ENCODE measurements around the gene TARDBP.
A peak's percentile ranks its signal among the peaks of the same experiment; 100 is the strongest.
"Not testable (repeated sequence)": the region's sequence is repeated elsewhere in the genome, so short reads cannot be mapped to it uniquely, and the experiment has no call there.

The TARDBP gene

DNA sequence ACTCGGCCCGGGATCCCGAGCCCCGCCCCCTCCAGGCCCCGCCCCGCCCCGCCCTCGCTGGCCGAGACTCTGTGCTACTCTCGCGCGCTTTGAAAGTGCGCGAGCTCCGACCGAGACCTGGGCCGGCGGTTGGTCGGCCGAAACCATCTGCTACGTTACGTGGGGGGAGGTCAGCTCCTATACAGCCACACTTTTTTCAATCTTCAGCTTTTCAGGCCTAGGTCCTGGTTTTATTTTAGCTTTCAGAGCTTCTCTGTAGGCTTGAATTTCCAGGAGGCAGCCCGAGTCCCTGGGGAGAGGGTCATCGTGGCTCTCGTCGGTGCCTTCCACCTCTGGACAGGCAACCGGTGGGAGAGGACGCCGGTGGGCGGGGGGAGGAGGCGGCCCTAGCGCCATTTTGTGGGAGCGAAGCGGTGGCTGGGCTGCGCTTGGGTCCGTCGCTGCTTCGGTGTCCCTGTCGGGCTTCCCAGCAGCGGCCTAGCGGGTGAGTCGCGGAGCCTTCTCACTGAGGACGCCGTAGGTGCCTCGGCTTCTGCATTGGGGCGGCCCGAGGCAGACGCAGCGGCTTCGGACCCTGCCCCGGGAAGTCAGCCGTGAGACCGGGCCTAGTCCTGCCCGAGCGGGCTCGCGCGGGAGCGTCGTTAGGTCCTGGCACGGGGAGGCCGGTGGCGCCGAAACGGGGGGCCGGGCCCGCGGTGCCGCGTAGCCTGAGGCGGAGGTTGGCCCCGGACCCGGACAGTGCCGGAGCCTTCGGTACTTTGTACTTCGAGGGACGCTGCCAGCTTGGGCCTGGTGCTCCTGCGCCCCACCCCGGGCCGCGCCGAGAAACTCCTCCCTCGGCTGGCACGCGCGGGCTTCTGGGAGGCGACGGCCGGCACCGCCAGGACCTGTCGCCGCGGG lies at the start of gene TARDBP:
TARDBP (plus strand) TSS at position 395 of the 900 bp plus-strand sequence. CDS start 1,074 bp downstream, outside the sequence.
- FAIRE-seq (no peak), DNase-seq (ENCODE audit: insufficient read length, low spot score) (peak; percentile 93)

DNA sequence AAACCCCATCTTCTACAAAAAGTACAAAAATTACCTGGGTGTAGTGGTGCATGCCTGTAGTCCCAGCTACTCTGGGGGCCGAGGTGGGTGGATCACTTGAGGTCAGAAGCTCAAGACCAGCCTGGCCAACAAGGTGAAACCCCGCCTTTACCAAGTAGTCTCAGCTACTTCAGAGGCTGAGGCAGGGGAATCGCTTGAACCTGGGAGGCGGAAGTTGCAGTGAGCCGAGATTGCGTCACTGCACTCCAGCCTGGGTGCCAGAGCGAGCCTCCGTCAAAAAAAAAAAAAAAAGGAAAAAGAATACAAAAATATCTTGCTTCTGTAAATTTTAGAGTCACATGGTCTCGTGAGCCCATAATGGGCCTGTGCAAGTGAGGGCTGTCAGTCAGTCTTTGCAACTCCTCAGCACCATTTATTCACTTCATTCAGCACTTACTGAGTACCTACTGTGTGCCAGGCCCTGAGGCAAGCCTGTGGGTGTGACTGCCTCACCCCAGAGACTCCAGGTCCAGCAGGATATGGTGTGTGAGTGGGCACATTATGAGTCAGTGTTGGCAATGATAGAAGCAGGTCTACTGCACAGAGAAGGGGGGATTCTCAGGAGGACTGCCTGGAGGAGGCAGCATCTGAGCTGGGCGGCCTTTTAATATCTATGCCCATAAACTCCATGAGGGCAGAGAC lies 46.8 kb upstream of the TARDBP start:
- DNase-seq (ENCODE audit: insufficient read length, low spot score) (no peak), FAIRE-seq (no peak)

DNA sequence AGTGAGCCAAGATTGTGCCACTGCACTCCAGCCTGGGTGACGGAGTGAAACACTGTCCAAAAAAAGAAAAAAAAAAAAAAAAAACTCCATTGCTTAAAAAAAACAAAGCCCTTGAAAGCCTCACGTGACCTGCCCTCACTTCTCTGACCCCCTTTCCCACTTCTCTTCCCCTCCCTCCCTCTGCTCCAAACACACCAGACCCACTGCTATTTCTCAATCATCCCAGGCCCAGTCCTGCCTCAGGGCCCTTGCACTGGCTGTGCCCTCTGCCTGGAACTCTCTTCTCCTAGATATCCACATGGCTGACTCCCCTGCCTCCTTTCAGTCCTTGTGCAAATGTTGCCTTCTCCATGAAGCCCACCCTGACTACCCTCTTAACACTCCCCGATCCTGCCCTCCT lies 45.4 kb upstream of the TARDBP start:
- DNase-seq (ENCODE audit: insufficient read length, low spot score), result no peak
- FAIRE-seq, result no peak

DNA sequence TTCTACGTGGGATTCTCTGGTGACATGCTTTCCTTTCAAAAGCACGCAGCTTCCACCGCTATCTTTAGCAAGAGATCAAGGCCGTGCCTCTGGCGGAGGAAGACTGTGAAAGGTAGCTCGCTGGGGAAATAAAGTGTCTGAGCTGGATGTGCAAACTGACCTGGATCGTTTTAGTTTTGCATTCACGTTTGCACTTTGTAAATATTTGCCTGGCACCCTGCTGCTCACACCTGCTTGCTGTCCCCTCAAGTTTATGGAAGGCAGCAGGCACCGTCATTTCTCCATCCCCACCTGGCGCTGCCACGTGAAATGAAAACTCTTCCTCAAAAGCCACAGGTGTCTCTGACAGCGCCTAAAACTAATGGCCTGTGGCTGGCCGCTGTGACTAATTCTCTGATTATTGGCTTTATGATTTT lies 44.0 kb upstream of the TARDBP start:
- no peak for FAIRE-seq
- no peak for DNase-seq (ENCODE audit: insufficient read length, low spot score)

DNA sequence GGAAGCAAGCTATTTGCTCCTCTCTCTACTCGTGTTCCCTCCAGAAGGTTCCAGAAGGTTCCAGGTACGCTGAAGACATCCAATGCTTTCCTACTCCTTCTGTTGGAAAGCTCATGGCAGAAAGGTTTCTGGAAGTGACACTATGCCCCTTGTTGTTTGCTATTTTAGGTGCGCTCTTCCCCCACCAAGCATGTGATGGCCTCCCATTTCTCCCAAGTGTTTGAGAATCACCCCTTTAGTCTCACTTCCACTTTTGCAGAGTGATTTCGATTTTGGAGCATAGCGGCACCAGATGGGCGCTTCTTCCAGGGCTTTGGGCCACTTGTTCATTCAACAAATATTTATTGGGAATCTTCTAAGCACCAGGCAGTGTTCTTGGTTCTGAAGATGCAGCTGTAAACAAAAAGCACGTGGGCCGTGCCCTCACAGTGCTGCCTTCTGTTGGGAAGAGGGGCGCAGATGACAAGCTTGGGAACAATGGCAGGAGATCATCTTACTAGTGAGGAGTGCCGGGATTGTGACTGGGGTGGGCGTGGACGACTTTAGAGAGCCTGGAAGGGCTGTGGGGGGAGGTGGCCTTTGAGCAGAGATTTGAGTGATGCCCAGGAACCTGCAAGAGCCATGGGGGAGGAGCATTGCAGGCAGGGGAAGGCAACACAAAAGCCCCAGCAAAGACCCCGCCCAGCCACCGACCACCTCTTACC lies 43.0 kb upstream of the TARDBP start:
- no peak for DNase-seq (ENCODE audit: insufficient read length, low spot score)
- FAIRE-seq, result no peak

DNA sequence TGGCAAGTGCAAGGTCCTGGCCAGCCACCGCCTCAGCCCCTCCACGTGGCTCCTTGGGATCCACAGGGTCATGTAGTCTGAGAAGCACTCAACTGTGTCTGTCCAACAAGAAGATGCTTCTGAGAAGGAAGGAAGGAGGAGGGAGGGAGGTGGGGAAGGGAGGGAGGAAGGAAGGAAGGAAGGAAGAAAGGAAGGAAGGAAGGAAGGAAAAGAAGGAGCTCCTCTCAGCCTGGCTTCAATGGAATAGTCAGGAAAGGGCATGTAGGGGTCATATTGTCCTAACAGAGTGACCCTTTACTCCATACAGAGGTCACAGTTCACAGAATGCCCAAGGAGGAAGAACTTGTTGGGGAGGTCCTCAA lies 42.5 kb upstream of the TARDBP start:
- FAIRE-seq (no peak), DNase-seq (ENCODE audit: insufficient read length, low spot score) (no peak)

DNA sequence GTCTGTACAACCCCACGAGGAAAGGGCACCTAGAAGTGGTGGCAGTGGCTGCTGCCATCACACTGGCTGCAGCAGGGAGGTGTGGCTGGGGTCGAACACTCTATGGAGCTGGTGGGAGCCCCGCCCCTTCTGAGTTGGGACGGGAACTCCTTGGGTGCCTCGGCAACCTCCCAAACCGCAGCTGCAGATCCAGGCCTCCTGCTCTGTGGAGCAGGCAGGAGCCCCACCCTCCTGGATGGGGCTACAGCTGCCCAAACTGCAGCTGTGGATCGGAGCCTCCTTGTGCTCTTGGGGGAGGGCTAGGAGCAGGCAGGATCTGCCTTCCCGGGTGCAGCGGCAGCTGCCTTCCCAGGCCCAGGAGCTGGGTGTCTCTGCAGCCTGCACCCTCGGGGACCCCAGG lies 38.9 kb upstream of the TARDBP start:
- FAIRE-seq, result no peak

DNA sequence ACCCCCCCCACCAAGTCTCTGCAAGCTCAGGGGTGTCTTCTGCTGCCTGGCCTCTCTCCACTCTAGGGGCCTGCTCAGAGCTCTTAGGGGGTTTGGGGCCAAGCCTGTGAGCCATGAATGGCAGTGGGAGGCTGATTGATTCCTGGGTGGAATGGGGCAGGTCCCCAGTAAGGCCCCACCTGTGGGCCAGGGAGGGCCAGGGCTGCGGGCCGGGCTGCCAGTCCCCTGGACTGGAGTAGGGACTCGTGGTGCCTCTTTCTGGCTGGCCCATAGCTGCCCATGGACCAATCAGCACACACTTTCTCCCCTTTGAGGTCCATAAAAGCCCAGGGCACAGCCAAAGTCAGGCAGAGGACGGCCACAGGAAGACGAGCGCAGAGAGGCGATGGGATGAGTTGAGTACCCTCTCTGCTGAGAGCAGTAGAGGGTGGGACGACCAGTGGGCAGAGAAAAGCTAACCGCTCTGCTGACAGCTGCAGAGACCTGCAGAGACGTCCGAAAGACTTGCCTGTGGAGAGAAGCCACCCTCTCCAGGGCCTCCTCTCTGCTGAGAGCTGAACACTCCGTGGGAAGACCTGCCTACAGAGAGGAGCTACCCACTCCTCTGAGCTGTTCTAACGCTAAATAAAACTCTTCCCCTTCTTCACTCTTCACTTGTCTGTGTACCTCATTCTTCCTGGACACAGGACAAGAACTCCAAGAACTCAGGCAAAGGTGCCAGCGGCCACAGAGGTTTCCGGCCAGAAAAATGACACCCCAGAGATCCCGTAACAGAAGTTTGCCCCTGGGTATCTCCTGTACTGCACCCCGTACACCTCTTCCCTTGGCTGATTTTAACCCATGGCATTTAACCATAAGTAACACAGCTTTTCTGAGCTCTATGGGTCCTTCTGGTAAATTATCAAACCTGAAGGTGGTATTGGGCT lies 38.2 kb upstream of the TARDBP start:
- DNase-seq (ENCODE audit: insufficient read length, low spot score) (no peak), FAIRE-seq (no peak)

More for the DNA sequence above, 38.9 kb upstream of the TARDBP start:
- no peak for DNase-seq (ENCODE audit: insufficient read length, low spot score)

DNA sequence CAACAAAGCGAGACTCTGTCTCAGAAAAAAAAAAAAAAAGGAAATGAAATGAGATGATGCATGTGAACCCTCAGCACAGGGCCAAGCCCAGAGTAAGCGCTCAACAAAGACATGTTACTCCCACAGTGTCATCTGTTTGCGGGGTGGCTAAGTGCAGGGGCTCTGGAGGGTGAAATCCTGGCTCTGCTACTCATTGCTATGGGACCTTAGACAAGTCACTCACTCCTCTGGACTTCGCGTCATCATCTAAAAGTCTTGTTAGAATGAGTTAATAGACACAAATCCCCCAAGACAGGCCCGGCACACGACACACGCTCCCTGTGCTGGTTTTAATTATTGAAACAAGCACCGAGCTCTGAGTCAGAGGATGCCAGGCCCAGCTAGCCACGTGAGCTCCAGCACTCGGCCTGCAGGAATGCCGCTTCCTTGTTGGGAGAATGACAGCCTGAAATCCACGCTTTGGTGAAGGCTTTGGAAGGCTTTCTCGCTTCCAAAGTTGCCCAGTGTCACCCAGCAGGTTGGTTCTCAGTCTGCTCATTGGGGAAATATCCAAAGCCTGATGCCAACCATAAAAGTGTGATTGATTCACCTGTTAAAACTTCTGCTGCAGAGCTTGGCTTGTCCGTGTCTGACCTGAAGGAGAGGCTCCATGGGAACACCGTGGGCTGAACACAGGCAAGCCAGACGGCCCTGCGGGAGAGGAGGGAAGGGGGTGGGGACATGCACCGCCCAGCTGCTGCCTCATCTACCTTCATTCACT lies 36.7 kb upstream of the TARDBP start:
- DNase-seq (ENCODE audit: insufficient read length, low spot score) (peak; percentile 72), FAIRE-seq (no peak)

DNA sequence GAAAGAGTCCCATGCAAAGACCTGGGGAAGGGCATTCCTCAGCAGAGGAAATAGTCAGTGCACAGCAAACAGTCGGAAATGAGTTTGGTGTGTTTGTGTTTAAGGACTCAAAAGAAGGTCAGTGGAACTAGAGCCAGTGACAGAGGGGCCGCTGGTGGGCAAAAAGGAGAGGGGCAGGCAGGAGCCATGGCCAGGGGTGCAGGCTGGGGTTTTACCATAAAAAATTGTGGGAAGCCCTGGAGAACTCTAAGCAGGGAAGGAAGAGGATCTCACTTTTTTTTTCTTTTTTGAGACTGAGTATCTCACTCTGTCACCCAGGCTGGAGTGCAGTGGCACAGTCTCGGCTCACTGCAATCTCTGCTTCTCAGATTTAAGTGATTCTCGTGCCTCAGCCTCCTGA lies 33.7 kb upstream of the TARDBP start:
- no peak for DNase-seq (ENCODE audit: insufficient read length, low spot score)
- FAIRE-seq, result no peak

DNA sequence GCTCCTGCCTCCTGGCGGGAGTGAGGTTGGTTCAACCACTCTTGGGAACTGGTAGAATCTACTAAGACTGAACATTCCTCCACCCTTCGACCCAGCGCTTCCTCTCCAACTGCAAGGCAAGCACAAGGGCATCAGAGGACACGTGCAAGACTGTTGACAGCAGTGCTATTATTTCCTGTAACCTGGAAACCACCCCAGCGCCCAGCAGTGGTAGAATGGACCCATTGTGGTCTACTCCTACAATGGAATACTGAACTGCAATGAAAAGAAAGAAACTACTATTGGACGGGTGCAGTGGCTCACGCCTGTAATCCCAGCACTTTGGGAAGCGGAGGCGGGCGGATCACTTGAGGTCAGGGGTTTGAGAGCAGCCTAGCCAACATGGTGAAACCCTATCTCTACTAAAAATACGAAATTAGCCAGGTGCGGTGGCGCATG lies 33.0 kb upstream of the TARDBP start:
- no peak for DNase-seq (ENCODE audit: insufficient read length, low spot score)
- FAIRE-seq, result no peak

DNA sequence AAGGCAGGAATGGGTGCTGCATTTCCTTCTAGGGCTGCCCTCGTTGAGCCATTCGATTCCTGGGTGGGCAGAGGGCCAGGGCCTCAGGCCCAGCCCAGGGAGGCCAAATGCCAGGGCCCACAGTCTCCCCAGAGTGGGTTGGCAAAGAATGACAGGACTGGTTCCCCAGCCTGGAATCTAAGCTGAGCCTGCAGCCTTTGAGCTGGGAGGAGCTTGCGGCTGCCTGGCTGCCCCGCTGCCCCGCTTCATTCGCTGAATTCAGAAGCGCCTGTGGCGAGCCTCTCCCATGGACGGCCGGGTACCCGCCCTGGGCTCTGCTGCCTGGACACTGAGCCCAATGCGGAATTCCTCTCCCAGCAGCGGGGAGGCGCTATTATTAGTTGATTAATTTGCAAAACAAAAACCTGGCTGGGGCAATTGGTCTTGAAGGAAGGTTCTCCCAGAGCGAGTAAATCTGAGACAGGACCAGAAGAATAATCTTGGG lies 32.3 kb upstream of the TARDBP start:
- no peak for FAIRE-seq

DNA sequence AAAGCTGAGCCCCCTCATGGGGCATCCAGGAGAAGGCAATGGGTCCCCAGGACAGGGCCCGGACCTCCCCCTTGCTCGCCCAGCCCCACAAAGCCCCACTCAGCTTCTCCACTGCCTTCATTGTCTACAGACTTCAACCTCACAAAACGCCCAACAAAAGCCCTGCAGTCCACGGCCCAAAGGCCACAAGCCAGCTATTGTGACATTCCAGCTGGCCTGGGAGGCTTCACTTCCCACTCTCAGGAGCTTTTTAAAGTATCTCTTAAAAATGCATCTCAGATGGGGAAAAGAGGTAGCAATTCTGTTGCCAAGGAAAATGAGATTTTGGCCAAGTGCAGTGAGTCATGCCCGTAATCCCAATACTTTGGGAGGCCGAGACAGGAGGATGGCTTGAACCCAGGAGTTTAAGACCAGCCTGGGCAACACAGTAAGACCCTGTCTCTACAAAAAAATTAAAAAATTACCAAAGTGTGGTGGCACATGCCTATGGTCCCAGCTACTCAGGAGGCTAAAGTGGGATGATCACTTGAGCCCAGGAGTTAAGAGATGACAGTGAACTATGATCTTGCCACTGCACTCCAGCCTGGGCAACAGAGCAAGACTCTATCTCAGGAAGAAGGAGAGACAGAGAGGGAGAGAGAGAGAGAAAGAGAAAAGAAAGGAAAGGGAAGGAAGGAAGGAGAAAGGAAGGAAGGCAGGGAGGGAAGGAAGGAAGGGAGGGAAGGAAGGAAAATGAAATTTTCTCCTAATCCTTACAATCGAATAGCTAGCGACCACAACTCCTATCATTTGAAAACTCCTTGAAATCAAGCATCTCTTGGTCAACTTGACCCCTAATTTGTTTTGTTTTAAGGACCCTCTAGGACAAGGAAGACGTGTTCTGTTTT lies 31.4 kb upstream of the TARDBP start:
- no peak for DNase-seq (ENCODE audit: insufficient read length, low spot score)
- FAIRE-seq, result no peak

More for the DNA sequence above, 32.3 kb upstream of the TARDBP start:
- no peak for DNase-seq (ENCODE audit: insufficient read length, low spot score)

DNA sequence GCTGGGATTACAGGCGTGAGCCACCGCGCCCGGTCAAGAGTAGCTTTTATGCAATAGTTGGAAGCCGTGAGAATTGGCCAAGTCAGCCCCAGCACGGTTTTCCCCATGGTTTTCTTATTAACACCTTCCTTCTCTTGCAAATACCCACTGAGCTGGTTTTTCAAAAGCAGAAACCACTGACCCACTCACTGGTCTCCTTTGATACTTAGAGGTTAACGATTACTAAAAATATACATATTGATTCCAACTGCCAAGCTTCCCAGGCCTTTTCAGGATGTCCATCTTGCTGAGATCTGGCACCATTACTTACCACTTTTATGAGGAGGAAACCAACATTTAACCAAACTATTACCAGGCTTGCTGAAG lies 25.9 kb upstream of the TARDBP start:
- DNase-seq (ENCODE audit: insufficient read length, low spot score) (no peak), FAIRE-seq (no peak)

DNA sequence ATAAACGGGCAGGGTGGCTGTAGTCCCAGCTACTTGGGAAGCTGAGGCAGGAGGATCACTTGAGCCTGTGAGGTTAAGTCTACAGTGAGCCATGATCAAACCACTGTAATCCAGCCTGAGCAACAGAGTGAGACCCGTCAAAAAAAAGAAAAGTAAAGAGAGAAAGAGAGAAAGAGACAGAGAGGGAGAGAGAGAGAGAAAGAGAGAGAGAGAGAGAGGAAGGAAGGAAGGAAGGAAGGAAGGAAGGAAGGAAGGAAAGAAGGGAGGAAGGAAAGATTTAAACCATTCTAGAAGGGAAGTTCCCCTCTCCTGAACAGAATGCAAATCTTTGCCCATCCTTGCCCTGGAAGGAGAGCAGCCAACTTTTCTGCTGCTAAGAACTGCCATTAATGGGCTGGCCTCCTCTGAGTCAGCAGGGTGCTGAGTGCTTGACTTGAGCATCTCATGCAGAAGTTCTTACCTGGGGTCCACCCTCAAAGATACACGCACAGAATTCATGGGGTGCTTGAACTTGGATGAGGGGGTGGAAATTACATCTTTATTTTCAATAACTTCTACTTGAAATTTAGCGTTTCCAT lies 24.5 kb upstream of the TARDBP start:
- no peak for FAIRE-seq
- DNase-seq (ENCODE audit: insufficient read length, low spot score), result no peak

DNA sequence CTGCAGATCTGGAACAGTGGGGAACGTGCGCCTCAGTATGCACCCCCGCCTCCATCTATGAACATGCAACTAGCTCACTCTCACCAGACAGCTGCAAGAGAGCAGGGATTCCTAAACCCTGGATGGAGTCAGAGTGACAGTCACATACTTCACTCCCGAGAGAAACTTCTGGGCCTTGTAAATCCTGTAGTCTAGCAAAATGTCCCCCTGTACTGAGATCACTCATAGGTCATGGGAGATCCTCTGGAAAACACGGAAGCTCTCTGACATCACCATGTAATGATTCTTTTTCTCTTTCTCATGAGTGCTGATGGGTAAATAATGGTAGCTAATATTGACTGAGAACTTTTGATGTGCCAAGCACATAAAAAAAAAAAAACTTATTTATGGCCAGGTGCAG lies 23.4 kb upstream of the TARDBP start:
- FAIRE-seq (no peak), DNase-seq (ENCODE audit: insufficient read length, low spot score) (no peak)

DNA sequence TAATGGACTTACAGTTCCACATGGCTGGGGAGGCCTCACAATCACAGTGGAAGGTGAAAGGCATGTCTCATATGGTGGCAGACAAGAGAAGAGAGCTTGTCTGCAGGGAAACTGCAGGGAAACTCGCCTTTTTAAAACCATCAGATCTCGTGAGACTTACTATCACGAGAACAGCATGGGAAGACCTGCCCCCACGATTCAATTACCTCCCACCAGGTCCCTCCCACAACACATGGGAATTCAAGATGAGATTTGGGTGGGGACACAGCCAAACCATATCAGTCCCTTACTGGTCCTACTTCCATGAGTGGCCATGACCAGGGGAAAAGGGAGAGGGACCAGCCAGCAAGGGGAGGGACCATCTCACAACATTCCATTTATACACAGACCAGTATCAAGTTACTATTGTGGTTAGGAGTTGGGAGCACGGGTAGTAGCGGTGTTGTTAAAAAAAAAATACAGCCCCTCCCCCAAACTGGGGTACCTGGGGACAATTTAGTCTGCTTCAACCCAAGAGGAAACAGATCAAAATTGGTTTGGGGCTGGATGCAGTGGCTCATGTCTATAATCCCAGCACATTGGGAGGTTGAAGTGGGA lies 22.4 kb upstream of the TARDBP start:
- peak; percentile 36 for DNase-seq (ENCODE audit: insufficient read length, low spot score)

DNA sequence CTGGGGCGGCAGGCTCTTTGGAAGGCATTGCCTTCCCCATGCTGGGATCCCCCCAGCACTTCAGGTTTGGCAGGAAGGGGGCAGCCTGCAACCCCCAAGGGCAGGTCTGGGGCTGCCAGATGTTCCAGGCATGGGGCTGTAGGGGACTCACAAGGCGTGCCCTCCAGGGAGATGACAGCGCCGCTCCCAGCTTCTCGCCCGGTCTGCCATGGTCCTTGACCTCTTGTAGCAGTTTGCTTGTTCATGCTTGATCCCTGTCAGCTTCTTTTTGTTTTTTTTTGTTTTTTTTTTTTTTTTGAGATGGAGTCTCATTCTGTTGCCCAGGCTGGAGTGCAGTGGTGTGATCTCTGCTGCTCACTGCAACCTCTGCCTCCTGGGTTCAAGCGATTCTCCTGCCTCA lies 21.6 kb upstream of the TARDBP start:
- DNase-seq (ENCODE audit: insufficient read length, low spot score), result no peak
- FAIRE-seq, result no peak

More for the DNA sequence above, 22.4 kb upstream of the TARDBP start:
- not testable (repeated sequence) for FAIRE-seq

Measured in HTR-8/SVneo (cell line).